Gastroesophageal sphincter (tissue), 4 donors: ENCODE data around the gene TTC39C. TPM values are rescaled to one million over a fixed set of nuclear protein-coding genes. Genes with fewer than 3 reads are reported as not detected.
A peak's percentile ranks its signal among the peaks of the same experiment; 100 is the strongest.

Experiments
- ATAC-seq: fragments of 150-250 bp; one replicate; pipeline ENCODE4 v1.9.1; 2016; ENCODE audit warnings: mild to moderate bottlenecking, moderate library complexity
- H3K27ac ChIP-seq, 4 donors: fragments of 200-600 bp; sonication (generic) in 3 of 4; 1 replicate in 3 of 4; 2 replicates in 1 of 4; pipeline ENCODE4 v1.5.1; 2016 to 2019
- H3K27me3 ChIP-seq: fragments of 200-600 bp; sonication (generic); one replicate; pipeline ENCODE4 v1.5.1; 2019
- H3K36me3 ChIP-seq, 2 donors: fragments of 200-600 bp; sonication (generic); one replicate each; pipeline ENCODE4 v1.5.1; 2019; ENCODE audit warnings: control low read depth in 1 of 2
- H3K4me1 ChIP-seq, 3 donors: fragments of 200-600 bp; sonication (generic); 1 replicate in 2 of 3; 2 replicates in 1 of 3; pipeline ENCODE4 v1.5.1; 2016 to 2019; ENCODE audit warnings: control low read depth in 2 of 3
- H3K4me3 ChIP-seq, 2 donors: fragments of 200-600 bp; sonication (generic); one replicate each; pipeline ENCODE4 v1.5.1; 2019; ENCODE audit warnings: mild to moderate bottlenecking in 1 of 2, moderate library complexity in 1 of 2
- H3K9me3 ChIP-seq, 3 donors: fragments of 200-600 bp; sonication (generic); one replicate each; pipeline ENCODE4 v1.5.1; 2017 to 2019; ENCODE audit warnings: control low read depth in 2 of 3
- CTCF ChIP-seq, 4 experiments: fragments of 200-600 bp in 2 of 4; fragments of 450-650 bp in 2 of 4; sonication (generic) in 1 of 4; IDR thresholded peaks; one replicate each; pipeline ENCODE4 v1.5.1; 2017 to 2019; ENCODE audit warnings: antibody characterized with exemption in 4 of 4, mild to moderate bottlenecking in 2 of 4, moderate library complexity in 2 of 4
- EP300 ChIP-seq: sonication (generic); formaldehyde crosslinking; IDR thresholded peaks from one replicate; pipeline ENCODE4 v1.6.1; 2017; ENCODE audit warnings: antibody characterized with exemption, mild to moderate bottlenecking
- POLR2A ChIP-seq, 2 donors: fragments of 450-650 bp; IDR thresholded peaks; one replicate each; pipeline ENCODE4 v1.6.1; 2017; ENCODE audit warnings: antibody characterized with exemption in 2 of 2, mild to moderate bottlenecking in 2 of 2, moderate library complexity in 1 of 2
- POLR2AphosphoS5 ChIP-seq: sonication (generic); formaldehyde crosslinking; IDR thresholded peaks from one replicate; pipeline ENCODE4 v1.6.1; 2017; ENCODE audit warnings: antibody characterized with exemption
- WGBS, 2 donors: methylation state at CpG; one replicate each; pipeline ENCODE4 v1.1.5; 2018; ENCODE audit warnings: low coverage in 1 of 2; 5-methylcytosine and 5-hydroxymethylcytosine counted together
- total RNA-seq, 4 donors: library from RNA; depleted of rRNA; stranded (reverse); fragments of >200 nt; gene quantifications; one replicate each; pipeline ENCODE4 v1.1.0, GENCODE V29; 2016

Gene TTC39C
- total RNA-seq, 4 donors from 2014 or later, result 20.9 to 37.7 (median 33.6) TPM

DNA sequence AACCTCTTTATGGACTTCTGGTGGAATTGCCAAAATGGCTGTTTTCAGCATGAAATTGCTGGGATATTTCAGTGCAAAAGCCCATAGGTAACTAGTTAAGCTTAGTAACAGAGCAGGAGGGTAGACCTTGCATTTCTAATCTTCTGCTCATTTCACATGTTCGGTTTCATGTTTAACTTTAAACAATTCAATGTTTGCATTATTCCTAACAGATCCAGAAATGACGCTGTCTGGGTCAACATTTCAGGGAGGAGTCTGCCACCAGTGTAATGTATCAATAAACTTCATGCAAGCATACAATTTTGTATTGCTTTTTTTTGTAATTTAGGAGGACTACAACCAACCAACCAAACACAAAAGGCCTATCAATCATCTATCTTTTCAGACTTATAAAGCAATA, 146.8 kb downstream of the TTC39C start:
- no peak for TF ChIP-seq CTCF (IDR thresholded peaks at IDR 0.05)
- TF ChIP-seq POLR2A (IDR thresholded peaks at IDR 0.05), result no peak
- no peak for TF ChIP-seq EP300
- TF ChIP-seq POLR2AphosphoS5, result no peak
- no peak for ATAC-seq
- no peaks in the 10 kb centered on the region for H3K4me1 ChIP-seq
- no peak overlapping the region for H3K27ac ChIP-seq
- peaks cover 6 to 100% of the 10 kb centered on the region in 2 donors for H3K36me3 ChIP-seq
- H3K27me3 ChIP-seq, result no peaks in the 10 kb centered on the region
- 60 to 75% methylated on average over 2 of the region's 2 CpGs for WGBS, 2 donors
- no peaks in the 10 kb centered on the region for H3K9me3 ChIP-seq
- H3K4me3 ChIP-seq, result no peak overlapping the region

- ATAC-seq, result no peak
- 73 to 91% methylated on average over 7 of the region's 7 CpGs for WGBS, 2 donors
- Histone ChIP-seq H3K4me1 (no peaks in the 10 kb centered on the region), H3K4me3 (no peak overlapping the region), H3K27ac (no peak overlapping the region), H3K9me3 (no peaks in the 10 kb centered on the region), H3K36me3 (peaks cover 6 to 86% of the 10 kb centered on the region in 2 donors), H3K27me3 (no peaks in the 10 kb centered on the region)
- TF ChIP-seq POLR2A (IDR thresholded peaks at IDR 0.05), result no peak
- TF ChIP-seq POLR2AphosphoS5, result no peak
- no peak for TF ChIP-seq CTCF (IDR thresholded peaks at IDR 0.05)
- no peak for TF ChIP-seq EP300
Measured at GRCh38 chr18:24168496-24168895, 153.9 kb downstream of the TTC39C start.

- no peak for TF ChIP-seq POLR2A (IDR thresholded peaks at IDR 0.05)
- TF ChIP-seq EP300, result no peak
- Histone ChIP-seq H3K4me1 (no peaks in the 10 kb centered on the region), H3K27ac (no peak overlapping the region), H3K4me3 (no peak overlapping the region), H3K27me3 (no peaks in the 10 kb centered on the region), H3K36me3 (peaks cover 6 to 82% of the 10 kb centered on the region in 2 donors), H3K9me3 (no peaks in the 10 kb centered on the region)
- 53 to 66% methylated on average over 2 to 8 of the region's 8 CpGs for WGBS, 2 donors
- no peak for ATAC-seq
Measured at GRCh38 chr18:24170360-24170759, 155.8 kb downstream of the TTC39C start.

GRCh38 chr18:24173997-24174396, 159.4 kb downstream of the TTC39C start:
- Histone ChIP-seq H3K4me3 (no peak overlapping the region), H3K9me3 (no peaks in the 10 kb centered on the region), H3K27me3 (no peaks in the 10 kb centered on the region), H3K4me1 (peaks cover 0 to 15% (median 0%) of the 10 kb centered on the region in 3 donors), H3K27ac (no peak overlapping the region), H3K36me3 (peaks cover 0 to 57% of the 10 kb centered on the region in 2 donors)
- TF ChIP-seq POLR2A (IDR thresholded peaks at IDR 0.05) (no peak), POLR2AphosphoS5 (no peak), EP300 (no peak), CTCF (IDR thresholded peaks at IDR 0.05) (no peak)
- 72 to 100% methylated on average over 2 to 3 of the region's 3 CpGs for WGBS, 2 donors
- no peak for ATAC-seq

GRCh38 chr18:24176727-24177416, 162.3 kb downstream of the TTC39C start:
- ATAC-seq, result peak; percentile 57
- Histone ChIP-seq H3K4me1 (peaks cover 0 to 15% (median 0%) of the 10 kb centered on the region in 3 donors), H3K27me3 (no peaks in the 10 kb centered on the region), H3K27ac (no peak overlapping the region), H3K36me3 (peaks cover 0 to 59% of the 10 kb centered on the region in 2 donors), H3K4me3 (no peak overlapping the region), H3K9me3 (no peaks in the 10 kb centered on the region)
- 78 to 93% methylated on average over 3 to 5 of the region's 7 CpGs for WGBS, 2 donors
- no peak for TF ChIP-seq POLR2A (IDR thresholded peaks at IDR 0.05)
- peak; percentile 48 to 81 (median 54) for TF ChIP-seq CTCF (IDR thresholded peaks at IDR 0.05)
